GM21619 (cell line): Measurements from ENCODE around the gene LPAR2.

Source experiments
- ATAC-seq: cut with Tn5 transposase; IDR thresholded peaks from one replicate; pipeline ENCODE4 v1.9.1; 2021; ENCODE audit not compliant: unreplicated experiment

Gene LPAR2

GRCh38 chr19:19654441-19654840 is 26.4 kb upstream of the LPAR2 start:
- no peak for ATAC-seq

- no peak for ATAC-seq
These were observed 25.7 kb upstream of the LPAR2 start for GRCh38 chr19:19653597-19654147.

GRCh38 chr19:19652482-19653295 is 24.7 kb upstream of the LPAR2 start:
- ATAC-seq, result no peak

- ATAC-seq, result no peak
These were observed 23.1 kb upstream of the LPAR2 start for GRCh38 chr19:19651076-19651475.

GRCh38 chr19:19650331-19650730 is 22.3 kb upstream of the LPAR2 start:
- ATAC-seq, result no peak

GRCh38 chr19:19649580-19649995 is 21.6 kb upstream of the LPAR2 start:
- ATAC-seq, result no peak

- ATAC-seq, result no peak
These were observed 21.1 kb upstream of the LPAR2 start for GRCh38 chr19:19649155-19649554.

- no peak for ATAC-seq
These were observed 19.2 kb upstream of the LPAR2 start for GRCh38 chr19:19647037-19647835.

GRCh38 chr19:19645233-19645870 is 17.3 kb upstream of the LPAR2 start:
- ATAC-seq, result no peak

- no peak for ATAC-seq
These were observed 16.0 kb upstream of the LPAR2 start for GRCh38 chr19:19644054-19644388.

- ATAC-seq, result peak; percentile 63
These were observed 15.4 kb upstream of the LPAR2 start, which contains the start of gene GMIP for GRCh38 chr19:19643158-19644053. TSS of gene GMIP (minus strand) at chr19:19643657. CDS start at chr19:19643529, 128 bp downstream.

GRCh38 chr19:19642506-19643157 is 14.6 kb upstream of the LPAR2 start:
- ATAC-seq, result no peak

- ATAC-seq, result no peak
These were observed 9.7 kb upstream of the LPAR2 start for GRCh38 chr19:19637523-19638251.

- no peak for ATAC-seq
These were observed 9.1 kb upstream of the LPAR2 start for GRCh38 chr19:19637186-19637522.

GRCh38 chr19:19636573-19637185 is 8.7 kb upstream of the LPAR2 start:
- ATAC-seq, result no peak

GRCh38 chr19:19635313-19635702 is 7.3 kb upstream of the LPAR2 start:
- ATAC-seq, result no peak

- ATAC-seq, result no peak
These were observed 6.7 kb upstream of the LPAR2 start for GRCh38 chr19:19634516-19635312.
